HepG2 (cell line): ENCODE measurements around the gene PDIK1L. TPM values are rescaled to one million over a fixed set of nuclear protein-coding genes. Genes with fewer than 3 reads are reported as not detected.
A peak's percentile ranks its signal among the peaks of the same experiment; 100 is the strongest.

Experiments used
- CCDC6 ChIP-seq: sonication (generic); formaldehyde crosslinking; IDR thresholded peaks from 2 replicates; pipeline ENCODE4 v1.8.1; 2022; ENCODE audit warnings: mild to moderate bottlenecking, missing genetic modification reagents, moderate library complexity
- ERF ChIP-seq: IDR thresholded peaks from 2 replicates; pipeline ENCODE4 v1.6.1; 2018; ENCODE audit warnings: missing biosample characterization, missing genetic modification reagents
- FOSL2 ChIP-seq: sonication (generic); formaldehyde crosslinking; IDR thresholded peaks from 2 replicates; pipeline ENCODE4 v1.4.0; 2020; ENCODE audit warnings: missing genetic modification reagents
- HDAC2 ChIP-seq: sonication (generic); formaldehyde crosslinking; IDR thresholded peaks from 2 replicates; pipeline ENCODE4 v1.4.0; 2020; ENCODE audit warnings: missing genetic modification reagents
- HOXA9 ChIP-seq: sonication (generic); formaldehyde crosslinking; IDR thresholded peaks from 2 replicates; pipeline ENCODE4 v1.8.1; 2022; ENCODE audit warnings: missing genetic modification reagents, mild to moderate bottlenecking, moderate library complexity, borderline replicate concordance
- POLR2A ChIP-seq, 2 experiments: IDR thresholded peaks; 2 replicates each; pipeline ENCODE4 v1.6.1; 2011; ENCODE audit warnings: low read depth in 2 of 2, low read length in 2 of 2, mild to moderate bottlenecking in 1 of 2, moderate library complexity in 1 of 2; ENCODE audit not compliant: insufficient read depth in 1 of 2
- POLR2G ChIP-seq: fragments of 200-400 bp; formaldehyde crosslinking; IDR thresholded peaks from 2 replicates; pipeline ENCODE4 v1.6.1; 2018; ENCODE audit warnings: mild to moderate bottlenecking, low read depth, low read length, moderate library complexity
- PRMT3 ChIP-seq: sonication (generic); formaldehyde crosslinking; IDR thresholded peaks from 2 replicates; pipeline ENCODE4 v1.8.1; 2022; ENCODE audit warnings: low read depth, mild to moderate bottlenecking, moderate library complexity, missing genetic modification reagents, borderline replicate concordance
- THAP8 ChIP-seq: sonication (generic); formaldehyde crosslinking; IDR thresholded peaks from 2 replicates; pipeline ENCODE4 v1.5.1; 2020; ENCODE audit warnings: missing genetic modification reagents, mild to moderate bottlenecking, borderline replicate concordance
- ZNF281 ChIP-seq: sonication (generic); formaldehyde crosslinking; IDR thresholded peaks from 2 replicates; pipeline ENCODE4 v1.4.0; 2020; ENCODE audit warnings: missing genetic modification reagents, borderline replicate concordance
- ZNF414 ChIP-seq: sonication (generic); formaldehyde crosslinking; IDR thresholded peaks from 2 replicates; pipeline ENCODE4 v1.5.0; 2020; ENCODE audit warnings: missing genetic modification reagents
- ZNF724P ChIP-seq: sonication (generic); formaldehyde crosslinking; IDR thresholded peaks from 2 replicates; pipeline ENCODE4 v1.8.0; 2022; ENCODE audit warnings: missing genetic modification reagents, borderline replicate concordance
- ZNF773 ChIP-seq: sonication (generic); formaldehyde crosslinking; IDR thresholded peaks from 2 replicates; pipeline ENCODE4 v1.4.0; 2020; ENCODE audit warnings: missing genetic modification reagents, borderline replicate concordance
- polyA plus RNA-seq, 8 experiments: library from polyadenylated mRNA; depleted of rRNA in 3 of 8; stranded (reverse) in 7 of 8; unstranded in 1 of 8; fragments of >200 nt; fragmentation: Illumina TruSeq in 4 of 8; extraction: Trizol in 4 of 8; gene quantifications; 2 replicates each; pipeline versions ENCODE4 v1.2.1 to v1.2.3, GENCODE V29; 2011 to 2016; ENCODE audit warnings: low read depth in 4 of 8, missing spikeins in 1 of 8, mixed read lengths in 1 of 8; ENCODE audit not compliant: insufficient read depth in 1 of 8
- total RNA-seq, 5 experiments: library from RNA; depleted of rRNA; stranded (reverse); fragments of >200 nt; fragmentation: Illumina TruSeq; extraction: Trizol; gene quantifications; 2 replicates each; pipeline ENCODE4 v1.2.3, GENCODE V29; 2016; ENCODE audit warnings: low read depth in 1 of 5
- TF ChIP-seq, protein P1 (sequence below): sonication (generic); formaldehyde crosslinking; IDR thresholded peaks from 2 replicates; pipeline ENCODE4 v1.8.0; 2022; ENCODE audit warnings: missing genetic modification reagents, mild to moderate bottlenecking, moderate library complexity, borderline replicate concordance
- TF ChIP-seq, protein P2 (sequence below): sonication (generic); formaldehyde crosslinking; conservative IDR thresholded peaks from 2 replicates; pipeline ENCODE4 v1.8.0; 2022; ENCODE audit warnings: mild to moderate bottlenecking, moderate library complexity, missing genetic modification reagents
- TF ChIP-seq, protein P3 (sequence below): sonication (generic); formaldehyde crosslinking; IDR thresholded peaks from 2 replicates; pipeline ENCODE4 v1.5.0; 2020; ENCODE audit warnings: mild to moderate bottlenecking, missing genetic modification reagents, moderate library complexity

The PDIK1L gene
- total and polyA plus RNA-seq, 2 of the 13 experiments (the other 11 are each of a cell fraction or from before 2014, with no cell fraction given), result 1.9 to 4.6 TPM

DNA sequence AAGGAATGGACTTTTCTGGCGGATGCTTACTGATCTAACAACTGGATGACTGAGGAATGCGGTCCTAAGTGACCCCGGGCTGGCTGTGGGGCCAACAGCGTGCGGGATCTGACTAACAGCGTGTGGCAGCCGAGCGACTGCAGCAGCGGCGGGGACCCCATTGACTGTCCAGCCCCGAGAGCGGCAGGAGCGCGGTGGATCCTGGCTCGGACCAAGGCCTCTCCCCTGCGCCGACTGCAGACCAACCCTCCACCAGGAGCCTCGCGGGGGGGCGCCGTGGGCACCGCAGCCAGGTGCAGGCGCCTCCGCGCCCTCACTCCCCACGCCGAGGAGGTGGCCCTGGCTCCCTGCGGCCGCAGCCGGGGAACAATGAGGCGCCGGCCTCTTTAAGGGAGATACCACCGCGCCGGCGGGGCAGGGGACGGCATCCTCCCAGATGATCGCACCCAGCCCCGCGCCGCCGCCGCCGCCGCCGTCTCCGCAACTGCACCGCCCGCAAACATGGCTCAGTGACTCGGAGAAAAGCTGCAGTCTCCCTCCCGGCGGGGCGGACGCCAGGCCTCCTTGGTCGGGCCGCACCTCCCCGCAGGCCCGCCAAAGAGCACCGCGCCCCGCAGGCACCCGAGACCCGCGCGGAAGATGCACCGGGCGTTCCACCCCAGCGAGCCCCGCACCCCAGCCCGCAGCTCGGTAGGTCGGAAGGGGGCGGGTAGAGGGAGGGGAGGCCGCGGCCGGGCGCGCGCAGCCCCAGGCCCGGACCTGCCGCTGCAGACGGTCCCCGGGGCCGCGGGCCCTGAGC lies 694 bp upstream of the PDIK1L start (continued):
- TF ChIP-seq FOSL2 (CRISPR knock-in tag), result peak; percentile 3; the same call in 1 of the 2 replicates
- peak; percentile 42 to 78; a peak in 3 of 4 replicates for TF ChIP-seq POLR2A (IDR thresholded peaks at IDR 0.05; ENCODE audit: insufficient read depth in 1 of 2, low read depth in 2 of 2, low read length in 2 of 2)
- peak; percentile 44; the same call in 1 of the 2 replicates for TF ChIP-seq ZNF724P (CRISPR knock-in tag)
- no peak for TF ChIP-seq ZNF414
- TF ChIP-seq, protein P1, sequence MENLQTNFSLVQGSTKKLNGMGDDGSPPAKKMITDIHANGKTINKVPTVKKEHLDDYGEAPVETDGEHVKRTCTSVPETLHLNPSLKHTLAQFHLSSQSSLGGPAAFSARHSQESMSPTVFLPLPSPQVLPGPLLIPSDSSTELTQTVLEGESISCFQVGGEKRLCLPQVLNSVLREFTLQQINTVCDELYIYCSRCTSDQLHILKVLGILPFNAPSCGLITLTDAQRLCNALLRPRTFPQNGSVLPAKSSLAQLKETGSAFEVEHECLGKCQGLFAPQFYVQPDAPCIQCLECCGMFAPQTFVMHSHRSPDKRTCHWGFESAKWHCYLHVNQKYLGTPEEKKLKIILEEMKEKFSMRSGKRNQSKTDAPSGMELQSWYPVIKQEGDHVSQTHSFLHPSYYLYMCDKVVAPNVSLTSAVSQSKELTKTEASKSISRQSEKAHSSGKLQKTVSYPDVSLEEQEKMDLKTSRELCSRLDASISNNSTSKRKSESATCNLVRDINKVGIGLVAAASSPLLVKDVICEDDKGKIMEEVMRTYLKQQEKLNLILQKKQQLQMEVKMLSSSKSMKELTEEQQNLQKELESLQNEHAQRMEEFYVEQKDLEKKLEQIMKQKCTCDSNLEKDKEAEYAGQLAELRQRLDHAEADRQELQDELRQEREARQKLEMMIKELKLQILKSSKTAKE, result peak; percentile 59; the same call in 1 of the 2 replicates
- no peak for TF ChIP-seq THAP8 (CRISPR knock-in tag)
- no peak for TF ChIP-seq CCDC6 (CRISPR knock-in tag)
- TF ChIP-seq ERF (CRISPR knock-in tag), result 0 out of 2 replicates have a peak, but pooled peaks have one; percentile 30
- no peak for TF ChIP-seq ZNF281 (CRISPR knock-in tag)
- TF ChIP-seq POLR2G, result peak; percentile 74
- TF ChIP-seq HOXA9 (CRISPR knock-in tag), result 0 out of 2 replicates have a peak, but pooled peaks have one; percentile 25
- TF ChIP-seq PRMT3 (CRISPR knock-in tag), result no peak
- peak; percentile 50 for TF ChIP-seq HDAC2 (CRISPR knock-in tag)
- TF ChIP-seq, protein P2, sequence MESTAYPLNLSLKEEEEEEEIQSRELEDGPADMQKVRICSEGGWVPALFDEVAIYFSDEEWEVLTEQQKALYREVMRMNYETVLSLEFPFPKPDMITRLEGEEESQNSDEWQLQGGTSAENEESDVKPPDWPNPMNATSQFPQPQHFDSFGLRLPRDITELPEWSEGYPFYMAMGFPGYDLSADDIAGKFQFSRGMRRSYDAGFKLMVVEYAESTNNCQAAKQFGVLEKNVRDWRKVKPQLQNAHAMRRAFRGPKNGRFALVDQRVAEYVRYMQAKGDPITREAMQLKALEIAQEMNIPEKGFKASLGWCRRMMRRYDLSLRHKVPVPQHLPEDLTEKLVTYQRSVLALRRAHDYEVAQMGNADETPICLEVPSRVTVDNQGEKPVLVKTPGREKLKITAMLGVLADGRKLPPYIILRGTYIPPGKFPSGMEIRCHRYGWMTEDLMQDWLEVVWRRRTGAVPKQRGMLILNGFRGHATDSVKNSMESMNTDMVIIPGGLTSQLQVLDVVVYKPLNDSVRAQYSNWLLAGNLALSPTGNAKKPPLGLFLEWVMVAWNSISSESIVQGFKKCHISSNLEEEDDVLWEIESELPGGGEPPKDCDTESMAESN (CRISPR knock-in tag), result peak; percentile 73
- TF ChIP-seq, protein P3, sequence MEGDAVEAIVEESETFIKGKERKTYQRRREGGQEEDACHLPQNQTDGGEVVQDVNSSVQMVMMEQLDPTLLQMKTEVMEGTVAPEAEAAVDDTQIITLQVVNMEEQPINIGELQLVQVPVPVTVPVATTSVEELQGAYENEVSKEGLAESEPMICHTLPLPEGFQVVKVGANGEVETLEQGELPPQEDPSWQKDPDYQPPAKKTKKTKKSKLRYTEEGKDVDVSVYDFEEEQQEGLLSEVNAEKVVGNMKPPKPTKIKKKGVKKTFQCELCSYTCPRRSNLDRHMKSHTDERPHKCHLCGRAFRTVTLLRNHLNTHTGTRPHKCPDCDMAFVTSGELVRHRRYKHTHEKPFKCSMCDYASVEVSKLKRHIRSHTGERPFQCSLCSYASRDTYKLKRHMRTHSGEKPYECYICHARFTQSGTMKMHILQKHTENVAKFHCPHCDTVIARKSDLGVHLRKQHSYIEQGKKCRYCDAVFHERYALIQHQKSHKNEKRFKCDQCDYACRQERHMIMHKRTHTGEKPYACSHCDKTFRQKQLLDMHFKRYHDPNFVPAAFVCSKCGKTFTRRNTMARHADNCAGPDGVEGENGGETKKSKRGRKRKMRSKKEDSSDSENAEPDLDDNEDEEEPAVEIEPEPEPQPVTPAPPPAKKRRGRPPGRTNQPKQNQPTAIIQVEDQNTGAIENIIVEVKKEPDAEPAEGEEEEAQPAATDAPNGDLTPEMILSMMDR (CRISPR knock-in tag), result peak; percentile 29; the same call in 1 of the 2 replicates
- no peak for TF ChIP-seq ZNF773 (CRISPR knock-in tag)
